ENCODE results near the gene VPS72.

The VPS72 gene

GRCh38 chr1:151146412-151147131 lies 43.4 kb downstream of the VPS72 start, which contains the start of gene SEMA6C (continued):
- TF ChIP-seq ZNF692 (tag by site-specific recombination; IDR thresholded peaks at IDR 0.05) = peak; percentile 99
- no peak for TF ChIP-seq ZNF704 (tag by site-specific recombination; IDR thresholded peaks at IDR 0.05)
- TF ChIP-seq ZNF513 (tag by site-specific recombination; IDR thresholded peaks at IDR 0.05) = no peak
- TF ChIP-seq KLF8 (tag by site-specific recombination; IDR thresholded peaks at IDR 0.05) = peak; percentile 67; the same call in 1 of the 2 replicates
- TF ChIP-seq KLF1 (tag by site-specific recombination; IDR thresholded peaks at IDR 0.05) = no peak
- no peak for TF ChIP-seq ZNF776 (tag by site-specific recombination; IDR thresholded peaks at IDR 0.05; ENCODE audit: borderline replicate concordance)
- TF ChIP-seq ZNF391 (tag by site-specific recombination; IDR thresholded peaks at IDR 0.05; ENCODE audit: borderline replicate concordance, low read depth) = no peak
- TF ChIP-seq ZBTB7A (tag by site-specific recombination; IDR thresholded peaks at IDR 0.05; ENCODE audit: low read depth) = no peak
- TF ChIP-seq ZIC2 (tag by site-specific recombination; IDR thresholded peaks at IDR 0.05) = peak; percentile 93
- TF ChIP-seq ZSCAN16 (tag by site-specific recombination; IDR thresholded peaks at IDR 0.05) = peak; percentile 74; the same call in 1 of the 2 replicates
- TF ChIP-seq IKZF3 (tag by site-specific recombination; IDR thresholded peaks at IDR 0.05) = peak; percentile 58
- TF ChIP-seq GFI1B (tag by site-specific recombination; IDR thresholded peaks at IDR 0.05) = no peak
- TF ChIP-seq PRDM6 (tag by site-specific recombination; IDR thresholded peaks at IDR 0.05) = no peak
- TF ChIP-seq REST (tag by site-specific recombination; IDR thresholded peaks at IDR 0.05) = no peak
- peak; percentile 96 for TF ChIP-seq ZBTB17 (tag by site-specific recombination; IDR thresholded peaks at IDR 0.05)
- TF ChIP-seq SP3 (tag by site-specific recombination; IDR thresholded peaks at IDR 0.05) = peak; percentile 95
- TF ChIP-seq BCL11B (tag by site-specific recombination; IDR thresholded peaks at IDR 0.05; ENCODE audit: low read depth) = 0 out of 2 replicates have a peak, but pooled peaks have one; percentile 32
- no peak for TF ChIP-seq MYNN (tag by site-specific recombination; IDR thresholded peaks at IDR 0.05; ENCODE audit: borderline replicate concordance)
- no peak for TF ChIP-seq ZNF830 (tag by site-specific recombination; IDR thresholded peaks at IDR 0.05; ENCODE audit: low read depth)
- TF ChIP-seq ZBTB26 (tag by site-specific recombination; optimal IDR thresholded peaks at IDR 0.05) = peak; percentile 69
- no peak for TF ChIP-seq ZNF530 (tag by site-specific recombination; IDR thresholded peaks at IDR 0.05; ENCODE audit: low read depth)
- TF ChIP-seq ZNF555 (tag by site-specific recombination; conservative IDR thresholded peaks at IDR 0.05) = no peak
- TF ChIP-seq ZNF621 (tag by site-specific recombination; IDR thresholded peaks at IDR 0.05) = no peak
